Measurements from ENCODE around the gene AP3S2.

DNA sequence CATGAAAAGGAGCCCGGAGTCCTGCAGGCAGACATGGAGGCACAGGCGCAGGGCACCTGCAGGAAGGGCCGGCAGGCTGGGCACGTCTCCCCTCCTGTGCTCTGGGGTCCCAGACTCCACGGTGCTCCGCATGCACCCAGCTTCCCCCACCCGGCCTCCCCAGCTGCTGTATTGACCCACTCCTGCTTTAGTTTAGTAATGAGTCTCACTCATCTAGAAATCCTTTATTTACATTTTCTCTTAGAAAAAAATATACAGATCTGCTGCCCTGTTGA lies 109.2 kb downstream of the AP3S2 start:
- TF ChIP-seq, protein P1, sequence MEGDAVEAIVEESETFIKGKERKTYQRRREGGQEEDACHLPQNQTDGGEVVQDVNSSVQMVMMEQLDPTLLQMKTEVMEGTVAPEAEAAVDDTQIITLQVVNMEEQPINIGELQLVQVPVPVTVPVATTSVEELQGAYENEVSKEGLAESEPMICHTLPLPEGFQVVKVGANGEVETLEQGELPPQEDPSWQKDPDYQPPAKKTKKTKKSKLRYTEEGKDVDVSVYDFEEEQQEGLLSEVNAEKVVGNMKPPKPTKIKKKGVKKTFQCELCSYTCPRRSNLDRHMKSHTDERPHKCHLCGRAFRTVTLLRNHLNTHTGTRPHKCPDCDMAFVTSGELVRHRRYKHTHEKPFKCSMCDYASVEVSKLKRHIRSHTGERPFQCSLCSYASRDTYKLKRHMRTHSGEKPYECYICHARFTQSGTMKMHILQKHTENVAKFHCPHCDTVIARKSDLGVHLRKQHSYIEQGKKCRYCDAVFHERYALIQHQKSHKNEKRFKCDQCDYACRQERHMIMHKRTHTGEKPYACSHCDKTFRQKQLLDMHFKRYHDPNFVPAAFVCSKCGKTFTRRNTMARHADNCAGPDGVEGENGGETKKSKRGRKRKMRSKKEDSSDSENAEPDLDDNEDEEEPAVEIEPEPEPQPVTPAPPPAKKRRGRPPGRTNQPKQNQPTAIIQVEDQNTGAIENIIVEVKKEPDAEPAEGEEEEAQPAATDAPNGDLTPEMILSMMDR (conservative IDR thresholded peaks at IDR 0.05; ENCODE audit: low read depth, low read length): no peak
- TF ChIP-seq CEBPB (IDR thresholded peaks at IDR 0.05; ENCODE audit: low read depth, low read length): no peak
- no peak for TF ChIP-seq POLR2A (IDR thresholded peaks at IDR 0.05; ENCODE audit: low read depth, low read length)
- no peak for TF ChIP-seq CHD1 (IDR thresholded peaks at IDR 0.05; ENCODE audit: low read depth, low read length)
- TF ChIP-seq RFX5 (IDR thresholded peaks at IDR 0.05; ENCODE audit: low read depth, low read length): no peak
- no peak for TF ChIP-seq RCOR1 (IDR thresholded peaks at IDR 0.05; ENCODE audit: insufficient replicate concordance, low read length)
- no peak for TF ChIP-seq FOS (IDR thresholded peaks at IDR 0.05; ENCODE audit: low read depth, low read length)
- no peak for TF ChIP-seq RAD21 (IDR thresholded peaks at IDR 0.05; ENCODE audit: low read length)
- no peak for TF ChIP-seq SMC3 (IDR thresholded peaks at IDR 0.05; ENCODE audit: low read depth, low read length)
- TF ChIP-seq, protein P2, sequence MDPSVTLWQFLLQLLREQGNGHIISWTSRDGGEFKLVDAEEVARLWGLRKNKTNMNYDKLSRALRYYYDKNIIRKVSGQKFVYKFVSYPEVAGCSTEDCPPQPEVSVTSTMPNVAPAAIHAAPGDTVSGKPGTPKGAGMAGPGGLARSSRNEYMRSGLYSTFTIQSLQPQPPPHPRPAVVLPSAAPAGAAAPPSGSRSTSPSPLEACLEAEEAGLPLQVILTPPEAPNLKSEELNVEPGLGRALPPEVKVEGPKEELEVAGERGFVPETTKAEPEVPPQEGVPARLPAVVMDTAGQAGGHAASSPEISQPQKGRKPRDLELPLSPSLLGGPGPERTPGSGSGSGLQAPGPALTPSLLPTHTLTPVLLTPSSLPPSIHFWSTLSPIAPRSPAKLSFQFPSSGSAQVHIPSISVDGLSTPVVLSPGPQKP (IDR thresholded peaks at IDR 0.05; ENCODE audit: borderline replicate concordance, low read depth, low read length): no peak
